Mucosa of descending colon (tissue), 3 donors: ENCODE results near the gene EVA1B. TPM values are rescaled to one million over a fixed set of nuclear protein-coding genes. Genes with fewer than 3 reads are reported as not detected.

Experiments used
- ATAC-seq: fragments of 200-7000 bp; cut with Tn5 transposase; one replicate; pipeline ENCODE4 v1.9.1; 2020; ENCODE audit warnings: mild to moderate bottlenecking, moderate library complexity
- DNase-seq, 3 donors: peaks; one replicate each; pipeline ENCODE4 v3.0.0-alpha.2; 2020
- H3K36me3 ChIP-seq: fragments of 200-600 bp; one replicate; pipeline ENCODE4 v1.8.0; 2021; ENCODE audit warnings: low read depth, mild to moderate bottlenecking
- H3K4me1 ChIP-seq: fragments of 200-600 bp; one replicate; pipeline ENCODE4 v1.8.0; 2021; ENCODE audit warnings: low read depth, mild to moderate bottlenecking
- H3K4me3 ChIP-seq: fragments of 200-600 bp; one replicate; pipeline ENCODE4 v1.8.0; 2021; ENCODE audit warnings: mild to moderate bottlenecking
- H3K9me3 ChIP-seq: fragments of 200-600 bp; one replicate; pipeline ENCODE4 v1.8.0; 2021; ENCODE audit warnings: mild to moderate bottlenecking
- CTCF ChIP-seq: fragments of 200-600 bp; IDR thresholded peaks from one replicate; pipeline ENCODE4 v1.8.0; 2022; ENCODE audit warnings: antibody characterized with exemption, mild to moderate bottlenecking
- intact Hi-C, 2 donors: fragments of 100-400 bp; cut with DNase I in 1 of 2; cut with micrococcal nuclease in 1 of 2; formaldehyde crosslinking; loops; one replicate each; pipeline versions ENCODE4 v1.11.0 to v1.11.1; 2022; cut with DNase I, micrococcal nuclease
- total RNA-seq, 3 donors: library from RNA; stranded (reverse); fragmentation: NEBNext Ultra II Directional in 2 of 3; extraction: Animal tissue kit (Norgen Biotek cat#: 25700) in 2 of 3; gene quantifications; one replicate each; pipeline versions ENCODE4 v1.2.1 to v1.2.4, GENCODE V29; 2021 to 2023
- donor health status: DM: no; HTN: no; CAD: no; lungs with moderate emphysema.
- donor health status: DM: no; HTN: no; CAD: no.
- donor health status: DM: no; HTN: yes; CAD: no.

EVA1B gene
- total RNA-seq, 3 donors from 2014 or later: 1.5 to 17.6 (median 8.2) TPM

GRCh38 chr1:36274201-36274600 is 49.2 kb downstream of the EVA1B start:
- no peaks in the 10 kb centered on the region for H3K9me3 ChIP-seq
- DNase-seq (no peak), ATAC-seq (no peak)
- H3K36me3 ChIP-seq: no peaks in the 10 kb centered on the region
- H3K4me3 ChIP-seq: no peak overlapping the region
- TF ChIP-seq CTCF: no peak
- H3K4me1 ChIP-seq: peaks cover under 1% of the 10 kb centered on the region
- intact Hi-C loops: no loop called here

GRCh38 chr1:36273024-36273423 is 50.4 kb downstream of the EVA1B start:
- DNase-seq: no peak
- Histone ChIP-seq H3K4me1 (peaks cover 12% of the 10 kb centered on the region), H3K36me3 (no peaks in the 10 kb centered on the region), H3K9me3 (no peaks in the 10 kb centered on the region), H3K4me3 (no peak overlapping the region)
- no peak for ATAC-seq
- intact Hi-C loops: no loop called here
- no peak for TF ChIP-seq CTCF

Other genes with a start within 250 kb of the EVA1B start
- gene TEKT2, start 239.6 kb downstream of the EVA1B start, total RNA-seq: under 1 TPM in 2 of 3 donors, not detected in 1; 0.19 to 0.32 TPM
- gene ADPRS, start 234.8 kb downstream of the EVA1B start, total RNA-seq: 10 to 100 TPM; 17.8 to 24.5 (median 18.0) TPM
- gene COL8A2, start 198.4 kb downstream of the EVA1B start, total RNA-seq: 1 to 10 TPM in 2 of 3 donors, under 1 TPM in 1; 0.58 to 4.5 (median 1.5) TPM
- gene TRAPPC3, start 174.2 kb downstream of the EVA1B start, total RNA-seq: 10 to 100 TPM; 55.7 to 86.6 (median 57.7) TPM
- gene MAP7D1, start 167.5 kb downstream of the EVA1B start, total RNA-seq: 100 to 1,000 TPM in 1 of 3 donors, 10 to 100 TPM in 2; 41.5 to 161 (median 61.9) TPM
- 100 to 1,000 TPM in 1 of 3 donors, 10 to 100 TPM in 2; 83.0 to 103 (median 85.1) TPM for gene THRAP3, start 99.2 kb downstream of the EVA1B start, total RNA-seq
- 10 to 100 TPM; 12.3 to 18.0 (median 14.2) TPM for gene SH3D21, start 17.3 kb downstream of the EVA1B start, total RNA-seq
- 10 to 100 TPM; 51.5 to 85.0 (median 59.4) TPM for gene STK40, start 62.3 kb upstream of the EVA1B start, total RNA-seq
- gene LSM10, start 74.3 kb upstream of the EVA1B start, total RNA-seq: 10 to 100 TPM; 19.5 to 52.9 (median 22.5) TPM
- gene OSCP1, start 126.8 kb upstream of the EVA1B start, total RNA-seq: 1 to 10 TPM; 2.5 to 8.4 (median 3.7) TPM
- 10 to 100 TPM; 48.4 to 59.4 (median 54.9) TPM for gene MRPS15, start 140.7 kb upstream of the EVA1B start, total RNA-seq
- gene CSF3R, start 159.3 kb upstream of the EVA1B start, total RNA-seq: 1 to 10 TPM; 1.4 to 7.7 (median 4.7) TPM